ENCODE data around the gene DNAH17. TPM values are rescaled to one million over a fixed set of nuclear protein-coding genes. Genes with fewer than 3 reads are reported as not detected.

DNAH17 gene
- total and polyA plus RNA-seq, 2 of the 8 experiments (the other 6 are each of a cell fraction or from before 2014, with no cell fraction given), result 0.14 to 0.67 TPM

- H3K18ac ChIP-seq (ENCODE audit: extremely low read depth, low read length), result no peak overlapping the region
- peaks cover 0 to 1% of the 10 kb centered on the region in 2 experiments for H4K20me1 ChIP-seq (replicated peaks in 1 of 2; ENCODE audit: control insufficient read depth in 1 of 2, insufficient read depth in 2 of 2, low read length in 2 of 2)
- no peak overlapping the region for H3K9ac ChIP-seq (replicated peaks in 1 of 4; ENCODE audit: extremely low read depth in 1 of 4, low read depth in 3 of 4, low read length in 3 of 4)
- no peak overlapping the region for H4K8ac ChIP-seq (ENCODE audit: extremely low read depth, insufficient read depth, low read length)
- H2AFZ ChIP-seq (ENCODE audit: low read length), result no peak overlapping the region
- no peaks in the 10 kb centered on the region for H3K9me3 ChIP-seq (ENCODE audit: insufficient read depth in 2 of 2, low read depth in 1 of 2, low read length in 1 of 2)
- H3K14ac ChIP-seq (ENCODE audit: insufficient read length), result no peak overlapping the region
- no peak overlapping the region for H3K27ac ChIP-seq (ENCODE audit: low read depth, low read length)
- no peak for DNase-seq (ENCODE audit: low read depth in 1 of 2, low spot score in 2 of 2)
- no peak overlapping the region for H3K4ac ChIP-seq (replicated peaks; ENCODE audit: insufficient read length, low read depth, low read length)
- no peaks in the 10 kb centered on the region for H3K23me2 ChIP-seq (ENCODE audit: low read depth, low read length)
- no peak overlapping the region for H3K4me3 ChIP-seq (ENCODE audit: extremely low read depth in 1 of 4, insufficient read depth in 2 of 4, low read depth in 3 of 4, low read length in 4 of 4)
- no peak for FAIRE-seq
- H3K36me3 ChIP-seq (ENCODE audit: control insufficient read depth in 2 of 4, insufficient read depth in 4 of 4, low read length in 3 of 4), result no peaks in the 10 kb centered on the region
- no peaks in the 10 kb centered on the region for H3K4me1 ChIP-seq (replicated peaks in 1 of 4; ENCODE audit: control insufficient read depth in 3 of 4, insufficient read depth in 4 of 4, low read length in 3 of 4)
- H2BK15ac ChIP-seq (ENCODE audit: low read length), result no peak overlapping the region
- H3K79me1 ChIP-seq (ENCODE audit: low read depth, low read length), result no peaks in the 10 kb centered on the region
- H4K5ac ChIP-seq (ENCODE audit: insufficient read length, low read depth, low read length), result no peak overlapping the region
- H2BK12ac ChIP-seq (ENCODE audit: low read depth, low read length), result no peak overlapping the region
- H3K56ac ChIP-seq (replicated peaks; ENCODE audit: insufficient read length, low read depth, low read length), result no peak overlapping the region
- H2AK5ac ChIP-seq (ENCODE audit: low read depth, low read length), result no peak overlapping the region
- H3K27me3 ChIP-seq (replicated peaks in 1 of 4; ENCODE audit: control insufficient read depth in 3 of 4, extremely low read depth in 1 of 4, insufficient read depth in 3 of 4, low read length in 3 of 4), result no peaks in the 10 kb centered on the region; a peak in 1 of 7 replicates
- no peak overlapping the region for H2BK20ac ChIP-seq (ENCODE audit: low read length)
- CTCF ChIA-PET (ENCODE audit: partially characterized antibody), result interaction anchor here (0.6 to 0.9 kb wide), 2 partner anchors 44 to 163 kb away, joined by 3 read pairs; no protein-coding TSS in a partner anchor
- no peaks in the 10 kb centered on the region for H3K79me2 ChIP-seq (ENCODE audit: control insufficient read depth in 1 of 2, insufficient read depth in 2 of 2, low read length in 2 of 2)
- POLR2A ChIA-PET (ENCODE audit: partially characterized antibody), result no interaction called here
- no peak overlapping the region for H3K23ac ChIP-seq (ENCODE audit: insufficient read length)
- H3K4me2 ChIP-seq (ENCODE audit: insufficient read depth in 1 of 2, low read depth in 2 of 2, low read length in 2 of 2), result no peak overlapping the region
- H2BK120ac ChIP-seq (replicated peaks; ENCODE audit: low read depth, low read length), result no peak overlapping the region
- 87% methylated on average over 22 of the region's 22 CpGs; no CpG with 5 or more reads in 1 of the 2 experiments for WGBS, 2 experiments (ENCODE audit: extremely low coverage in 1 of 2, insufficient coverage in 1 of 2, insufficient read length in 1 of 2, insufficient replicate concordance in 2 of 2, low coverage in 1 of 2, low lambda C conversion rate in 2 of 2, missing lambda C conversion rate in 1 of 2)
- no peak overlapping the region for H2BK5ac ChIP-seq (ENCODE audit: low read depth, low read length)
- no peak overlapping the region for H4K91ac ChIP-seq (replicated peaks; ENCODE audit: insufficient read length, low read length)
- TF ChIP-seq HDAC6 (IDR thresholded peaks at IDR 0.05; ENCODE audit: low read depth, low read length) (no peak), RAD21 (IDR thresholded peaks at IDR 0.05 in 1 of 2, conservative IDR thresholded peaks at IDR 0.05 in 1 of 2; ENCODE audit: low read depth in 2 of 2, low read length in 2 of 2) (no peak), TAF7 (optimal IDR thresholded peaks at IDR 0.05; ENCODE audit: borderline replicate concordance, low read depth, low read length) (no peak), SP1 (IDR thresholded peaks at IDR 0.05; ENCODE audit: low read depth, low read length) (no peak), KDM1A (IDR thresholded peaks at IDR 0.05; ENCODE audit: borderline replicate concordance, low read length) (no peak), RNF2 (IDR thresholded peaks at IDR 0.05; ENCODE audit: borderline replicate concordance, low read depth, low read length, missing control alignments, poor library complexity, severe bottlenecking) (no peak), KDM4A (IDR thresholded peaks at IDR 0.05; ENCODE audit: low read depth, low read length, severe bottlenecking) (no peak), SP2 (IDR thresholded peaks at IDR 0.05; ENCODE audit: low read length) (no peak), CBX5 (IDR thresholded peaks at IDR 0.05; ENCODE audit: low read depth, low read length) (no peak), ASH2L (IDR thresholded peaks at IDR 0.05; ENCODE audit: low read length) (no peak)
- TF ChIP-seq, protein P1, sequence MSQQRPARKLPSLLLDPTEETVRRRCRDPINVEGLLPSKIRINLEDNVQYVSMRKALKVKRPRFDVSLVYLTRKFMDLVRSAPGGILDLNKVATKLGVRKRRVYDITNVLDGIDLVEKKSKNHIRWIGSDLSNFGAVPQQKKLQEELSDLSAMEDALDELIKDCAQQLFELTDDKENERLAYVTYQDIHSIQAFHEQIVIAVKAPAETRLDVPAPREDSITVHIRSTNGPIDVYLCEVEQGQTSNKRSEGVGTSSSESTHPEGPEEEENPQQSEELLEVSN (IDR thresholded peaks at IDR 0.05), result no peak
Observed at GRCh38 chr17:78563189-78564145, 13.7 kb downstream of the DNAH17 start.
